B cell (primary cell): Measurements from ENCODE around the gene EPHB1. TPM values are rescaled to one million over a fixed set of nuclear protein-coding genes. Genes with fewer than 3 reads are reported as not detected.

ENCODE experiments used
- ATAC-seq: fragments of 200-7000 bp; cut with Tn5 transposase; one replicate; pipeline ENCODE4 v1.10.0; 2021; ENCODE audit warnings: low read depth, mild to moderate bottlenecking, moderate number of reproducible peaks, moderate library complexity
- CTCF ChIA-PET: fragments of 350-600 bp; sonication (Branson Sonifier 250); formaldehyde crosslinking; loops from one replicate; lab custom pipeline; 2021; ENCODE audit warnings: antibody characterized with exemption, inconsistent platforms; lab: Charles Lee
- POLR2A ChIA-PET: fragments of 350-600 bp; sonication (Branson Sonifier 250); formaldehyde crosslinking; loops from one replicate; lab custom pipeline; 2021; ENCODE audit warnings: antibody characterized with exemption; lab: Charles Lee
- DNase-seq: peaks from one replicate; pipeline ENCODE4 v3.0.0; 2013
- H2AFZ ChIP-seq: 2 replicates; pipeline ENCODE4 v1.6.1; 2012; ENCODE audit warnings: mild to moderate bottlenecking, low read depth, low read length; ENCODE audit not compliant: insufficient read depth, poor library complexity, severe bottlenecking
- H3K27ac ChIP-seq, 2 donors: 1 replicate in 1 of 2; 2 replicates in 1 of 2; pipeline ENCODE4 v1.5.1; 2012 to 2013; ENCODE audit warnings: low read length in 2 of 2, mild to moderate bottlenecking in 2 of 2, moderate library complexity in 1 of 2
- H3K27me3 ChIP-seq, 4 experiments: fragments of 200-600 bp in 1 of 4; sonication (generic) in 1 of 4; replicated peaks in 1 of 4; 1 replicate in 2 of 4; 2 replicates in 2 of 4; pipeline versions ENCODE4 v1.6.1 to v1.7.0; 2013 to 2016; ENCODE audit warnings: low read length in 3 of 4, mild to moderate bottlenecking in 2 of 4, mixed read lengths in 1 of 4, moderate library complexity in 1 of 4; ENCODE audit not compliant: insufficient read depth in 4 of 4, control insufficient read depth in 3 of 4; ENCODE audit errors: control extremely low read depth in 1 of 4
- H3K36me3 ChIP-seq, 2 experiments: replicated peaks in 1 of 2; 1 replicate in 1 of 2; 2 replicates in 1 of 2; pipeline versions ENCODE4 v1.6.1 to v1.7.1; 2013; ENCODE audit warnings: low read length in 1 of 2; ENCODE audit not compliant: insufficient read depth in 2 of 2, control insufficient read depth in 1 of 2; ENCODE audit errors: control extremely low read depth in 1 of 2, extremely low read depth in 1 of 2
- H3K4me1 ChIP-seq, 2 donors: fragments of 200-600 bp in 1 of 2; sonication (generic) in 1 of 2; 1 replicate in 1 of 2; 2 replicates in 1 of 2; pipeline versions ENCODE4 v1.5.1 to v1.6.1; 2013 to 2017; ENCODE audit warnings: low read length in 2 of 2; ENCODE audit not compliant: control insufficient read depth in 2 of 2, insufficient read depth in 2 of 2
- H3K4me2 ChIP-seq: replicated peaks from 2 replicates; pipeline ENCODE3; 2012; ENCODE audit warnings: mild to moderate bottlenecking, low read depth, low read length; ENCODE audit not compliant: poor library complexity, severe bottlenecking
- H3K4me3 ChIP-seq, 5 experiments: fragments of 200-600 bp in 1 of 5; sonication (generic) in 1 of 5; 1 replicate in 3 of 5; 2 replicates in 2 of 5; pipeline versions ENCODE4 v1.5.1 to v1.7.0; 2011 to 2016; ENCODE audit warnings: low read length in 4 of 5, mild to moderate bottlenecking in 4 of 5, low read depth in 2 of 5, control low read depth in 1 of 5, moderate library complexity in 1 of 5; ENCODE audit not compliant: insufficient read depth in 1 of 5; ENCODE audit errors: control extremely low read depth in 1 of 5, extremely low read depth in 1 of 5
- H3K79me2 ChIP-seq: fragments of 200-600 bp; sonication (generic); one replicate; pipeline ENCODE4 v1.6.0; 2016; ENCODE audit warnings: low read length; ENCODE audit not compliant: control insufficient read depth, insufficient read depth
- H3K9ac ChIP-seq: fragments of 200-600 bp; sonication (generic); 2 replicates; pipeline ENCODE4 v1.6.1; 2017; ENCODE audit warnings: mild to moderate bottlenecking, low read length, moderate library complexity
- H3K9me3 ChIP-seq, 3 donors: one replicate each; pipeline versions ENCODE4 v1.6.1 to v1.7.1; 2013; ENCODE audit warnings: low read length in 2 of 3; ENCODE audit not compliant: control insufficient read depth in 2 of 3, insufficient read depth in 1 of 3; ENCODE audit errors: control extremely low read depth in 1 of 3
- H4K20me1 ChIP-seq: 2 replicates; pipeline ENCODE4 v1.6.0; 2012; ENCODE audit warnings: mild to moderate bottlenecking, low read length; ENCODE audit not compliant: insufficient read depth, control insufficient read depth, poor library complexity, severe bottlenecking
- H3K27ac Mint-ChIP-seq: one replicate; pipeline ENCODE4 v1.8.0; 2021; ENCODE audit warnings: mixed read lengths
- H3K27me3 Mint-ChIP-seq: one replicate; pipeline ENCODE4 v1.8.0; 2021; ENCODE audit warnings: mixed read lengths
- H3K4me1 Mint-ChIP-seq: one replicate; pipeline ENCODE4 v1.8.0; 2021; ENCODE audit warnings: mixed read lengths
- H3K4me3 Mint-ChIP-seq: one replicate; pipeline ENCODE4 v1.8.0; 2021; ENCODE audit warnings: mixed read lengths
- H3K9me3 Mint-ChIP-seq: one replicate; pipeline ENCODE4 v1.8.0; 2022; ENCODE audit warnings: mixed read lengths; ENCODE audit not compliant: insufficient read depth
- EZH2 ChIP-seq: IDR thresholded peaks from 2 replicates; pipeline ENCODE4 v1.6.1; 2012; ENCODE audit warnings: borderline replicate concordance, low read depth, mild to moderate bottlenecking, moderate library complexity, low read length; ENCODE audit not compliant: insufficient read depth, poor library complexity, severe bottlenecking
- WGBS: methylation state at CpG from one replicate; pipeline ENCODE4 v1.1.5; 2013; ENCODE audit warnings: missing lambda C conversion rate; ENCODE audit not compliant: insufficient coverage; 5-methylcytosine and 5-hydroxymethylcytosine counted together
- intact Hi-C: fragments of 100-400 bp; cut with micrococcal nuclease; formaldehyde crosslinking; loops from one replicate; pipeline ENCODE4 v1.10.0; 2022
- polyA plus RNA-seq: library from polyadenylated mRNA; depleted of rRNA; stranded (reverse); fragments of >200 nt; gene quantifications from 2 replicates; pipeline ENCODE4 v1.2.3, GENCODE V29; 2012
- total RNA-seq, 2 donors: library from RNA; stranded (reverse); fragments of 120-200 nt in 1 of 2; gene quantifications; 1 replicate in 1 of 2; 2 replicates in 1 of 2; pipeline versions ENCODE4 v1.2.3 to v1.2.4, GENCODE V29; 2013 to 2022
- TF ChIP-seq, protein P1 (sequence below): fragments of 200-600 bp; IDR thresholded peaks from one replicate; pipeline ENCODE4 v1.8.0; 2022; ENCODE audit warnings: antibody characterized with exemption, mild to moderate bottlenecking

The EPHB1 gene
- total and polyA plus RNA-seq, 2 donors (not counting 1 experiment from before 2014, with no cell fraction given): 0.01 TPM; not detected in 1

- intact Hi-C loops: no loop called here
- Mint-ChIP-seq H3K4me1 (no peaks in the 10 kb centered on the region), H3K27ac (no peak overlapping the region), H3K4me3 (no peak overlapping the region), H3K27me3 (peaks cover 20% of the 10 kb centered on the region), H3K9me3 (no peaks in the 10 kb centered on the region)
- no peaks in the 10 kb centered on the region for H3K4me1 ChIP-seq
- ATAC-seq (no peak), DNase-seq (no peak)
- H3K27ac ChIP-seq: no peak overlapping the region
- peaks cover 0 to 9% (median 0%) of the 10 kb centered on the region in 3 donors for H3K9me3 ChIP-seq
- no peak overlapping the region for H2AFZ ChIP-seq
- H4K20me1 ChIP-seq: no peaks in the 10 kb centered on the region
- H3K79me2 ChIP-seq: no peaks in the 10 kb centered on the region
- no peak overlapping the region for H3K4me2 ChIP-seq
- H3K27me3 ChIP-seq: peaks cover 0 to 2% (median 0%) of the 10 kb centered on the region in 4 experiments
- no peak overlapping the region for H3K4me3 ChIP-seq
- no peaks in the 10 kb centered on the region for H3K36me3 ChIP-seq
- WGBS: 92% methylated on average over 1 of the region's 2 CpGs
- CTCF ChIA-PET: no interaction called here
- POLR2A ChIA-PET: no interaction called here
- TF ChIP-seq EZH2: no peak
- TF ChIP-seq, protein P1, sequence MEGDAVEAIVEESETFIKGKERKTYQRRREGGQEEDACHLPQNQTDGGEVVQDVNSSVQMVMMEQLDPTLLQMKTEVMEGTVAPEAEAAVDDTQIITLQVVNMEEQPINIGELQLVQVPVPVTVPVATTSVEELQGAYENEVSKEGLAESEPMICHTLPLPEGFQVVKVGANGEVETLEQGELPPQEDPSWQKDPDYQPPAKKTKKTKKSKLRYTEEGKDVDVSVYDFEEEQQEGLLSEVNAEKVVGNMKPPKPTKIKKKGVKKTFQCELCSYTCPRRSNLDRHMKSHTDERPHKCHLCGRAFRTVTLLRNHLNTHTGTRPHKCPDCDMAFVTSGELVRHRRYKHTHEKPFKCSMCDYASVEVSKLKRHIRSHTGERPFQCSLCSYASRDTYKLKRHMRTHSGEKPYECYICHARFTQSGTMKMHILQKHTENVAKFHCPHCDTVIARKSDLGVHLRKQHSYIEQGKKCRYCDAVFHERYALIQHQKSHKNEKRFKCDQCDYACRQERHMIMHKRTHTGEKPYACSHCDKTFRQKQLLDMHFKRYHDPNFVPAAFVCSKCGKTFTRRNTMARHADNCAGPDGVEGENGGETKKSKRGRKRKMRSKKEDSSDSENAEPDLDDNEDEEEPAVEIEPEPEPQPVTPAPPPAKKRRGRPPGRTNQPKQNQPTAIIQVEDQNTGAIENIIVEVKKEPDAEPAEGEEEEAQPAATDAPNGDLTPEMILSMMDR: no peak
- no peak overlapping the region for H3K9ac ChIP-seq
Observed at GRCh38 chr3:134876836-134877235, 81.8 kb downstream of the EPHB1 start.

- H3K9me3 ChIP-seq: peaks cover 0 to 9% (median 0%) of the 10 kb centered on the region in 3 donors
- intact Hi-C loops: no loop called here
- no peak for ATAC-seq
- Mint-ChIP-seq H3K4me3 (no peak overlapping the region), H3K27ac (no peak overlapping the region), H3K9me3 (no peaks in the 10 kb centered on the region), H3K27me3 (peaks cover 15% of the 10 kb centered on the region), H3K4me1 (no peaks in the 10 kb centered on the region)
- H3K4me2 ChIP-seq: no peak overlapping the region
- POLR2A ChIA-PET: no interaction called here
- H3K27me3 ChIP-seq: peaks cover 0 to 2% (median 0%) of the 10 kb centered on the region in 4 experiments
- no peaks in the 10 kb centered on the region for H3K36me3 ChIP-seq
- 84% methylated on average over 5 of the region's 5 CpGs for WGBS
- CTCF ChIA-PET: no interaction called here
- no peaks in the 10 kb centered on the region for H3K79me2 ChIP-seq
- no peak overlapping the region for H3K27ac ChIP-seq
- H3K9ac ChIP-seq: no peak overlapping the region
- no peak overlapping the region for H2AFZ ChIP-seq
- no peaks in the 10 kb centered on the region for H4K20me1 ChIP-seq
- no peak overlapping the region for H3K4me3 ChIP-seq
- no peaks in the 10 kb centered on the region for H3K4me1 ChIP-seq
- TF ChIP-seq, protein P1: no peak
- no peak for TF ChIP-seq EZH2
- DNase-seq: no peak
Observed at GRCh38 chr3:134877788-134878187, 82.7 kb downstream of the EPHB1 start.
